Neural cell (in vitro differentiated cells): ENCODE results near the gene CISD3. TPM values are rescaled to one million over a fixed set of nuclear protein-coding genes. Genes with fewer than 3 reads are reported as not detected.

Experiments
- H2AFZ ChIP-seq: fragments of 200-600, 300-800 bp; sonication (generic), shearing (Covaris generic); 2 replicates; pipeline ENCODE4 v1.6.0; 2014; ENCODE audit warnings: low read depth, mild to moderate bottlenecking, antibody characterized with exemption, low read length, moderate library complexity
- H3F3A ChIP-seq: fragments of 200-600 bp; shearing (Covaris generic); 2 replicates; pipeline ENCODE4 v1.6.1; 2016; ENCODE audit warnings: mild to moderate bottlenecking, moderate library complexity, mixed read lengths, antibody characterized with exemption, low read length; ENCODE audit not compliant: insufficient read depth, poor library complexity, severe bottlenecking
- H3K27ac ChIP-seq: fragments of 200-600, 300-800 bp; sonication (generic), shearing (Covaris generic); 2 replicates; pipeline ENCODE4 v1.5.1; 2014; ENCODE audit warnings: mild to moderate bottlenecking, low read length, moderate library complexity
- H3K27me3 ChIP-seq: fragments of 300-800, 200-600 bp; sonication (generic), shearing (Covaris generic); 2 replicates; pipeline ENCODE4 v1.6.0; 2014; ENCODE audit warnings: mild to moderate bottlenecking, low read depth, low read length, moderate library complexity; ENCODE audit not compliant: insufficient read depth
- H3K36me3 ChIP-seq: fragments of 300-800, 200-600 bp; sonication (generic), shearing (Covaris generic); 2 replicates; pipeline ENCODE4 v1.5.1; 2014; ENCODE audit warnings: mild to moderate bottlenecking, antibody characterized with exemption, low read length, moderate library complexity; ENCODE audit not compliant: insufficient read depth
- H3K4me2 ChIP-seq: fragments of 300-800, 200-600 bp; sonication (generic), shearing (Covaris generic); 2 replicates; pipeline ENCODE4 v1.6.0; 2014; ENCODE audit warnings: mild to moderate bottlenecking, low read length
- H3K4me3 ChIP-seq: fragments of 300-800, 200-600 bp; sonication (generic), shearing (Covaris generic); 2 replicates; pipeline ENCODE4 v1.5.1; 2014; ENCODE audit warnings: mild to moderate bottlenecking, low read length, moderate library complexity
- H3K79me2 ChIP-seq: fragments of 200-600 bp; shearing (Covaris generic); replicated peaks from 2 replicates; pipeline ENCODE4 v1.6.0; 2014; ENCODE audit warnings: mild to moderate bottlenecking, low read length, moderate library complexity; ENCODE audit not compliant: insufficient read depth
- H3K9ac ChIP-seq: fragments of 300-800, 200-600 bp; sonication (generic), shearing (Covaris generic); 2 replicates; pipeline ENCODE4 v1.6.1; 2016; ENCODE audit warnings: mild to moderate bottlenecking, low read length, mixed read lengths
- H3K9me2 ChIP-seq: fragments of 200-600 bp; shearing (Covaris generic); 2 replicates; pipeline ENCODE4 v1.6.1; 2016; ENCODE audit warnings: mild to moderate bottlenecking, low read length, mixed read lengths; ENCODE audit not compliant: insufficient read depth
- H3K9me3 ChIP-seq: fragments of 200-600, 300-800 bp; sonication (generic), shearing (Covaris generic); 2 replicates; pipeline ENCODE4 v1.6.1; 2016; ENCODE audit warnings: mild to moderate bottlenecking, mixed run types, low read length, moderate library complexity, mixed read lengths
- H4K20me1 ChIP-seq: fragments of 200-600 bp; shearing (Covaris generic); 2 replicates; pipeline ENCODE4 v1.6.1; 2016; ENCODE audit warnings: mild to moderate bottlenecking, mixed run types; ENCODE audit not compliant: insufficient read depth
- CTCF ChIP-seq: fragments of 450-650 bp; IDR thresholded peaks from 2 replicates; pipeline ENCODE4 v1.5.1; 2014; ENCODE audit warnings: antibody characterized with exemption, mild to moderate bottlenecking, moderate library complexity; ENCODE audit not compliant: poor library complexity, severe bottlenecking
- EP300 ChIP-seq: fragments of 450-650 bp; conservative IDR thresholded peaks from 2 replicates; pipeline ENCODE4 v1.6.1; 2014; ENCODE audit warnings: antibody characterized with exemption, mild to moderate bottlenecking, moderate library complexity; ENCODE audit not compliant: poor library complexity, severe bottlenecking
- EZH2 ChIP-seq: fragments of 200-600, 300-800 bp; shearing (Covaris generic), sonication (generic); IDR thresholded peaks from 2 replicates; pipeline ENCODE4 v1.6.1; 2014; ENCODE audit warnings: antibody characterized with exemption, low read length, borderline replicate concordance, mild to moderate bottlenecking; ENCODE audit not compliant: insufficient read depth, poor library complexity, severe bottlenecking
- MXI1 ChIP-seq: fragments of 450-650 bp; conservative IDR thresholded peaks from 2 replicates; pipeline ENCODE4 v1.6.1; 2014; ENCODE audit warnings: antibody characterized with exemption, mild to moderate bottlenecking; ENCODE audit not compliant: poor library complexity, severe bottlenecking
- POLR2AphosphoS5 ChIP-seq: IDR thresholded peaks from 2 replicates; pipeline ENCODE4 v1.6.1; 2012
- RAD21 ChIP-seq: fragments of 450-650 bp; conservative IDR thresholded peaks from 2 replicates; pipeline ENCODE4 v1.6.1; 2014; ENCODE audit warnings: antibody characterized with exemption, mild to moderate bottlenecking, moderate library complexity
- REST ChIP-seq: IDR thresholded peaks from 2 replicates; pipeline ENCODE4 v1.6.1; 2012; ENCODE audit warnings: borderline replicate concordance
- SMC3 ChIP-seq: fragments of 450-650 bp; conservative IDR thresholded peaks from 2 replicates; pipeline ENCODE4 v1.6.1; 2014; ENCODE audit warnings: antibody characterized with exemption, mild to moderate bottlenecking, moderate library complexity; ENCODE audit not compliant: poor library complexity
- TAF1 ChIP-seq: IDR thresholded peaks from 2 replicates; pipeline ENCODE4 v1.6.1; 2012; ENCODE audit warnings: low read depth
- polyA plus RNA-seq: library from polyadenylated mRNA; depleted of rRNA; stranded (reverse); fragments of >200 nt; gene quantifications from 2 replicates; pipeline ENCODE4 v1.2.3, GENCODE V29; 2014

Gene CISD3
- polyA plus RNA-seq, 1 donor from 2014 or later, result 1.2 TPM

- Histone ChIP-seq H3K4me3 (no peak overlapping the region), H2AFZ (no peak overlapping the region), H3K9me3 (no peaks in the 10 kb centered on the region), H3K9me2 (no peaks in the 10 kb centered on the region), H3K9ac (no peak overlapping the region), H4K20me1 (no peaks in the 10 kb centered on the region), H3K79me2 (no peaks in the 10 kb centered on the region), H3K36me3 (no peaks in the 10 kb centered on the region), H3K27ac (no peak overlapping the region), H3F3A (no peaks in the 10 kb centered on the region), H3K27me3 (no peaks in the 10 kb centered on the region), H3K4me2 (no peak overlapping the region)
- TF ChIP-seq MXI1 (no peak), RAD21 (no peak), SMC3 (no peak)
Observed at GRCh38 chr17:38712593-38712992, 17.5 kb upstream of the CISD3 start.

GRCh38 chr17:38713456-38714075 is 16.6 kb upstream of the CISD3 start:
- H3K9me2 ChIP-seq, result no peaks in the 10 kb centered on the region
- H3F3A ChIP-seq, result no peaks in the 10 kb centered on the region
- no peaks in the 10 kb centered on the region for H3K27me3 ChIP-seq
- no peak overlapping the region for H3K4me2 ChIP-seq
- H2AFZ ChIP-seq, result no peak overlapping the region
- H3K9me3 ChIP-seq, result no peaks in the 10 kb centered on the region
- H3K27ac ChIP-seq, result no peak overlapping the region
- no peak overlapping the region for H3K9ac ChIP-seq
- no peak for TF ChIP-seq CTCF
- no peak for TF ChIP-seq POLR2AphosphoS5
- H3K79me2 ChIP-seq, result no peaks in the 10 kb centered on the region
- no peaks in the 10 kb centered on the region for H4K20me1 ChIP-seq
- no peaks in the 10 kb centered on the region for H3K36me3 ChIP-seq
- no peak overlapping the region for H3K4me3 ChIP-seq

GRCh38 chr17:38715216-38715943 is 14.8 kb upstream of the CISD3 start:
- TF ChIP-seq EZH2 (no peak), MXI1 (no peak), EP300 (no peak), RAD21 (no peak), CTCF (no peak), POLR2AphosphoS5 (no peak), SMC3 (no peak), TAF1 (no peak), REST (no peak)
- Histone ChIP-seq H4K20me1 (no peaks in the 10 kb centered on the region), H3F3A (no peaks in the 10 kb centered on the region), H3K4me3 (no peak overlapping the region), H3K27me3 (no peaks in the 10 kb centered on the region), H3K9me3 (no peaks in the 10 kb centered on the region), H3K9me2 (no peaks in the 10 kb centered on the region), H3K4me2 (no peak overlapping the region), H3K36me3 (no peaks in the 10 kb centered on the region), H2AFZ (no peak overlapping the region), H3K79me2 (no peaks in the 10 kb centered on the region), H3K9ac (no peak overlapping the region), H3K27ac (no peak overlapping the region)
